Hematopoietic multipotent progenitor cell (in vitro differentiated cells): ENCODE data around the gene STK32C. TPM values are rescaled to one million over a fixed set of nuclear protein-coding genes. Genes with fewer than 3 reads are reported as not detected.

Experiments
- DNase-seq, 3 donors: peaks; one replicate each; pipeline ENCODE4 v3.0.0-alpha.2; 2011 to 2015; ENCODE audit warnings: low read depth in 2 of 3, low spot score in 2 of 3
- total RNA-seq: library from RNA; depleted of rRNA; stranded (reverse); fragments of >200 nt; gene quantifications from one replicate; pipeline ENCODE4 v1.2.3, GENCODE V29; 2012

Gene STK32C
- total RNA-seq, 1 donor, result 25.0 TPM

DNA sequence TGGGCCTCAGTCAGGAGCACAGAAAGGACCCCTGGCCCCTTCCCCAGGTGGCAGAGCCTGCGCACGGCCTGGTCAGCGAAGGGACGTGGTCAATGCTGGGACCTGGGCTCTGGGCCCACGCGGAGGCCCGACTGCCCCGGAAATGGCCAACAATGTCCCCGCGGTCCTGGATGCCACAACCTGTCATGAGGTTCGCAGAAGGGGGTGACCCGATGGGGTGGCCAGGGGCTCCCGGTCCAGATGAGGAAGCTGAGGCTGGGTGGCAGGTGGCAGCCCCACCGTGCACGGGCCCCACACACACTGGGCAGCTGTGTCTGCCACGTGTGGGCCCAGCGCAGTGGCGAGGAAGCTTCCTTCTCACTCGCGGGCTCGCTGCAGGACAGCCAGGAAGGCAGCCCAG, 71.6 kb downstream of the STK32C start:
- no peak for DNase-seq

DNA sequence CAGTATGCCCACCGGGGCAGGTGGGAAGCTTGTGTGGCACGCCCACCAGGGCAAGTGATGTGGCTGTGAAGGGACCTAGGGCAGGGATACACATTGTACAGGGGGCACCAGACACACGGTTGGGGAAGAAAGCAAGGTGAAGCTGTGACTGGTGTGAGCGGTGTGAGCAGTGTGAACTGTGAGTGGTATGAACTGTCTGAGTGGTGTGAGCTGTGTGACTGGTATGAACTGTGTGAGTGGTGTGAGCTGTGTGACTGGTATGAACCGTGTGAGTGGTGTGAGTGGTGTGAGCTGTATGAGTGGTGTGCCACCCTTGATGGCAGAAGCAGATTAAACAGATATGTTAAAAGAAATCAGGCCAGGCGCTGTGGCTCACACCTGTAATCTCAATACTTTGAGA, 72.9 kb downstream of the STK32C start:
- no peak for DNase-seq

DNA sequence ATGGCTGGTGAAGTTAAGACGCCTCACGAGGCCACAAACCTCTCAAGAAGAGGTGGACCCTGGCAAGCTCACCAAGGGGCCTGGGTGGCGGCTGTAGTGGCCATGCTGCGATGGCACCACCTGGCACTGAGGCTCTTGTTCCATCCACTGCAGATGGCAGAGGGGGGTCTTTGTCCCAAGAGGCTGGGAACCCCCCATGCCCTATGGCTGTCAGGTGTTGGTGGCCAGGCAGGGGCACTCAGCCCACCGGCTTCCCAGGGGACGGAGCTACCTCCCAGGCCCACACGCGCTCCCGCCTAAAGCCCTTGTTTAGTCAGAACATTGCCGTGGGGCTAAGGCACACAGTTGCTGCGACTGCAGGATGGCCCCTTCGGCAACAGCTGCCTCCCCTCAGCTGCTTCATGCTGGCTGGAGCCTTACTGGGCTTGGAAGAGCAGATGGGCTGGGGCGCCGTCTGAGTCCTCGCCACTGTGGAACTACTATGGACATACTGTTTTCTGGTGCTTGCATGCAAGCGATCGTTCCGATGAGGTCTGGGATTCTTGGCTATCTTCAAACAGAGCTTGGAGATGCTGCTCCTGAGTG, 74.2 kb downstream of the STK32C start:
- DNase-seq, result no peak

DNA sequence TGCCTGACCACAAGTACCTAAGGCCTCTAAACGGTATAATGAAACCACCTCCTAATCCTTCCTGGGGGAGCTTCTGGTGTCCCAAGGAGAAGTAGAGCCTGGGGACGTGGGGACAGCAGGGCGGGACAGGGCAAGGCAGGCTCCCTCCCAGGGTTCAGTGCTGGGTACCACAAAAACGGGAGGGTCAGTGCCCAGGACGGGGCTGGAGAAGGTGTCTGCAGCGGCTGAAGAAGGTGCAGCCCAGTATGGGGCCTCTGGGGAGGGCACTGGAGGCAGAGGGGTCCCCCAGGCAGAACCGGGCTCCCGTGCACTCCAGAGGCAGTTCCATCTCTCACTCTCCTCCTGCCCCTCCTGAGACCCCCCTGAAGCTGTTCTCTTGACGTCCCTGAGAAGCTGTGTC, 74.8 kb downstream of the STK32C start:
- no peak for DNase-seq

DNA sequence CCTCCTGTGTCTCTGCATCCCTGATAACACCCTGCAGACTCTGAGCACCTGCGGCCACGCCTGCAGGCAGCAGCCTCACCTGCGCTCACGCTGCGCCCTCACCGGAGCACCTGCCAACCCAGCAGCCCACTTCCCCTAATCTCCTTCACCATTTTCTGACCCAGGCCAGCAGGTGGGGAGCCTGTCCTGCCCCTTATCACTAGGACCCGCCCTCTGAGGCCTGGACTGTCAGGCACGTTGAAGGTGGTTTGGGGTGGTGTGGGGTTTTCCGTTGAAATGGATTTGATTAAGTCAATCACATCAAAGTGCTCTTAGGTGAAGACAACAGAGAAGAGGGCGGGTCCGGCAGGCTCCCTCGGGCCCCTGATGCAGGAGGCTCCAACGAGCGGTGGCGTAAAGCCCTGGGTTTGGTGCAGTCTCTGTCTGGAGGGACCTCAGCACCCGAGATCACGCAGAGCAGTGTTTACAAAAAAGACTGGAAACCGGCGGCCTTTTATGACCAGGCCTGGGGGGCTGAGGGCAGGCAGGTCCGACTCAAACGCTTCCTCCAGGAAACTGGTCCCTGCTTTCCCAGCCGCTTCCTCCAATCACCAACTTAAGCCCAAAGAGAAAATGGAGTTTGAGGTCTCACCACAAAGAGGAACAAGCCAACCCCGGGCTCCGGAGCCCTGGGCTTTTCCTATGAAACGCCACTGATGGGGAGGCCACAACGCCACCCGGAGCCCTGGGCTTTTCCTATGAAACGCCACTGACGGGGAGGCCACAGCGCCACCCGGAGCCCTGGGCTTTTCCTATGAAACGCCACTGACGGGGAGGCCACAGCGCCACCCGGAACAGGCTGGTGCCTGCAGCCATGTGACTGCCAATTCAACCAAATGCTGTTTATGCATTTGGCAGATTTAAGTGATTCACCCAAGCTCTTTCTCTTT, 75.5 kb downstream of the STK32C start:
- peak in 2 of 3 donors; percentile 75 to 76 for DNase-seq

- DNase-seq, result no peak
These were observed 76.1 kb downstream of the STK32C start for GRCh38 chr10:132231656-132232022.

DNA sequence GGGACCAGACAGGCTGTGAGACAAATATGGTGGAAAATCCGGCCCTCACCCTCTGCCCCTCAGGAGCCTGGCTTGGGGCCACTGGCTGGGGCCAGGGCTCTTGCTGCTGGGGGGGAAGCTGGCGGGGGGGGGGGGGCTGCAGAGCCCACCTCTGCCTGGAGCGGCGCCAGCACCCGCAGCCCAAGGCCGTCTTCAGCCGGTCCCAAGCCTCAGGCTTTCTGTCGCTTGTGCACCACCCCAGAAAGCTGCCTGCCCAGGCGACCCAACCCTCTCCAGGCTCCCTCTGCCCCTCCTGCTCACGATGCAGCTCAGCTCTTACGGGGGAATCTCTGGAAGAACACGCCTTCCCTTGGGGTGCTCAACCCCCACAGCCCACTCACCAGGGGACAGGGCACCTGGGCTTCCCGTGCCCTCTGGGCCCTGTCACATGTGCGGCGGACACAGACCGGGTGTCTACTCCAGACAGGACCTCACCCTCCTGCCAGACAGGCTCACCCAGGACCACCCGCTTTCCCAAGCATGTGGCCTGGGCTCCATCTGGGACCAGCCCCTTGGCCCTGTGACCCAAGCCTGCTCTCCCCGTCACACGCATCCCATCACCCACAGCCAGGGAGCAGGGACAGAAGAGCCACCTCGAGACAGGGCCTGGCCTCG, 77.1 kb downstream of the STK32C start:
- DNase-seq, result no peak

- DNase-seq, result peak in 2 of 3 donors; percentile 17 to 53
These were observed 77.8 kb downstream of the STK32C start for GRCh38 chr10:132229834-132230556.

DNA sequence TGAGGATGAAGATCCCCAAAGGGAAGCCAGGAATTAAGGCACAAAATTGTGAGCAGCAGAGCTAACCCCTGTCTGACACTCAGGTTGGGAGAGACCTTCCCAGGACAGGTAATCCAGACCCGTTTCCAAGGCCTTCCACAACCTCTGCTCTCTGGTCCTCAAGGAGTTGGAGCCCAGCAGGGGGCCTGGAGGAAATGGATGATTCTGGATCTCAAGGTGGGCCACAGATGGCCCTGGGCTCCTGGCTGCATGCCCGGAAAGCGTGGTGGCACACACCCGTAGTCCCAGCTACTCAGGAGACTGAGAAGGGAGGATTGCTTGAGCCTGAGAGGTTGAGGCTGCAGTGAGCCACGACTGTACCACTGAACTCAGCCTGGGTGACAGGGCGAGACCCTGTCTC, 78.7 kb downstream of the STK32C start:
- peak in 1 of 3 donors; percentile 20 for DNase-seq

- no peak for DNase-seq
These were observed 79.1 kb downstream of the STK32C start for GRCh38 chr10:132228616-132229015.

DNA sequence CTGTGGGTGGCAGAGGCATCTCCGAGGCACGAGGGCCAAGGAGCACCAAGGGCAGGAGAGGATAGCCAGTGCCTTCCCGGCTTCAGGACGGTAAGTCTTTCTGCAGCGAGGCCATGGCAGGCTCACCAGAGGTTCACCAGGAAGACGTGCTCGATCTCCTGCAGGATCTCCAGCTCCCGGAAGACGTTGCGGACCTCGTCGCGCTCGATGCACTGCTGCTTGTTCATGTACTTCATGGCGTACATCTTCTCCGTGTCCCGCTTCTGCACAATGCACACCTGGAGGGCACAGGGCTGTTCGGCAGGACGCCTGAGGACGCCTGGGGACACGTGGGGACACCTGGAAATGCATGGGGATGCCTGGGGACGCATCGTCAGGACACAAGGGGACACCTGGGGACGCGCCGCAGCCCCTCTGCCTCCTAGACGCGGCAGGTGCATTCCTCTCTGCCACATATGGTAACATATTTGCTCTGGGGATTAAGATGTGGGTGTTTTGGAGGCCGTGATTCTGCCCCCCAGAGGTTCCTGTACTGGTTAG, 79.8 kb downstream of the STK32C start:
- no peak for DNase-seq

DNA sequence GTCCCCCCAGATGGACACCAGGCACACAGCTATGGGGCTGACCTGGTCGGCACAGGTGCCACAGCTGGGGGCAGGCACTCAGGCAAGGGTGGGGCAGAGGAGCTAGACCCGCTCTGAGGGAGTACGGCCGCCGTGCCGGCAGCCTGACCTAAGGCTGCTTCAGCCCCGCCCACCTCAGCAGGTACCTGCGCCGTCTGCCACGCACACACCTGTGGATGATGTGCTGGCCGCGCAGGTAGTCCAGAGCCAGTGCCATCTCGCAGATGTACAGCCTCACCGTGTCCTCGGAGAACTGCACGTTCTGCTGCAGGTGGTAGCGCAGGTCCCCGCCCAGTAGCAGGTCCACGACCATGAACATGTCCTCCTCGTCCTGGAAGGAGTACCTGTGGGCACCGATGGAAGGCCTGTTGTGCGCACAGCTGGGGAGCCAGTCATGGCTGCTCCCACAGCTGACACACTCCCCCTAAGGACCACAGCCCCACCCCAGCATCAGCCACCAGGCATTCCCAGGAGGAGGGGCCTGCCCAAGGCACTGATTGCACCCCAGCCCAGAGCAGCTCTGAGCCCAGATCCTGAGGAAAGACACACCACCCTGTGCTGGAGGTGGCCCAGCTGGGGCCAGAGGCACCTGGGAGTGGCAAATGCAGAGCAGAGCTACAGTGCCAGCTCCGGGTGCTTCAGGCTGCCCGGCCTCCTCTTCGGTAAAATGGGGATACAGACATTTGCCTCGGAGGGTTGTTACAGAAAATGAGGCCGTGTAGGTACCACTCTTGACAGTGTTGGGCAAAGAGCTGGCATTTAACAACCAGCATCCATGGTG, 81.0 kb downstream of the STK32C start:
- no peak for DNase-seq

DNA sequence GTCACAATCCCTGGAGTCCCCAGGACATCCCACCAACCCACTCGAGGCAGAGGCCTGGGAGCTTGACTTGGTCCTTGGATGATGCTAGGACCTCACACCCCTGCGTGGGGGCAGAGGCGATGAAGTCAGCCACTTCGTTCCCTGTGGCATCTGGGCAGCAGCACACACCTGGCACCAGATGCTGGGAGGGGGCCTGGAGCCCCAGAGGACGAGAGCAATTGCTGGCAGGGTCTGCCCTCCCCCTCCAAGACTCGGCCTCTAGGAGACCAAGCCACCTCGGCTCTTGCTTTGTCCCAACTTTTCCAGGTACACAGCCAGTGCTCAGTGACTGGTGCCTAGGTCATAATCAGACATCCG, 81.9 kb downstream of the STK32C start:
- DNase-seq, result no peak

- DNase-seq, result no peak
These were observed 82.5 kb downstream of the STK32C start for GRCh38 chr10:132225073-132225848.

DNA sequence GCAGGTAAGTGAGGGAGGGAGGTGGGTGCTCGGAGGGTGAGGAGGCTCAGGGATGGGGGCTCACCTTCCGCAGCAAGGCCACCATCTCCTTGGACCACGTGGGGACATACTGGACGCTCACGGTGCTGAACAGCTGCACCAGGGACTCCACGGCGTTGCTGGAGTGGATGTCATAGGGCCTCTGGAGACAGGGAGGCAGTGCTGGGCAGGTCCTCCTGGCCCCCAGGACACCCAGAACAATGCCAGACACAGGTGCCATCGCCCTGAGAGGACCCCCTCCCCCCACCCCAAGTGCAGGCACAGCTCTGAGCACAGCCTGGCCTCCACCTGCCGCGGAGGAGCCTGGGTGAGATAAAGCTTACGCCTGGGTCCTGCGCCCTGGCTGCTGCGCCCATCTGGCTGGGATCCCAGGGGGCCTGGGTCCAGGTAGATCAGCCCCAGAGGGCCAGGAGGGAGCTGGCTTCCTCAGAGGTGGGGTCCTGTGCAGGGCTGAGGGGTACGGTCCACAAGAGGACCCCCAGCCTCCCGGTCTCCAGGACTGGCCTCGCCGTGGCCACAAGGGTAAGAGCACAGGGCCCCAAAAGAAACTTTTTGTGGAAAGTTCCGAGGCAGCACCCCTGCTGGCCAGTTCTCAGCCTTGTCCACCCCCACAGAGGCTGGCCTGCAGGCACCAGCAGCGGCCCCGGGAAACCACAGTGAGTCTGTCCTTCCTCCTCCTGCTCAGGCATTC, 83.2 kb downstream of the STK32C start:
- DNase-seq, result no peak

- no peak for DNase-seq
These were observed 84.0 kb downstream of the STK32C start for GRCh38 chr10:132223611-132224342.

DNA sequence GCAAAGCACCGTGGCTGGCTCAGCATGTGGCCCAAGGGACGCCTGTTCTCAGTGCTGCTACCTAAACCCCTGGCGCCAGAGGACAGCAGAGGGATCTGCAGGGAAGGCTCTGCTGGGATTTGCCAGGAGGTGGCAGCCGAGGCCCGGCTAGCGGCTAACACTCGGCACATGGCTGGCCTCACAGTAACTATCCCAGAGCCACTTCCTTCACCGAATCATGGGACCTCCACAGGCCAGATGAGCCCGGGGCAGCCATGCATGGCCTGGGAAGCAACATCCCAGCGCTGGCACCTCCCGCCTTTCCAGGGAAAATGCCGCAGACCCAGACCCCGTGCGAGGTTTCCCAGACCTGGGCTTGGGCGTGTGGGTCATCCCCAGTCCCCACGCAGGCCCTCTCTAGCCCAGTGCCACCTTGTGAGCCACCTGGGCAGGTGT, 84.6 kb downstream of the STK32C start:
- peak in 2 of 3 donors; percentile 76 to 84 for DNase-seq

- DNase-seq, result no peak
These were observed 85.0 kb downstream of the STK32C start for GRCh38 chr10:132222726-132223125.
